HCT116 (cell line): ENCODE results near the gene PRKG1. TPM values are rescaled to one million over a fixed set of nuclear protein-coding genes. Genes with fewer than 3 reads are reported as not detected.

Experiments
- ATAC-seq: fragments of 200-7000 bp; cut with Tn5 transposase; 2 replicates; pipeline ENCODE4 v1.9.1; 2020; ENCODE audit warnings: mild to moderate bottlenecking, moderate library complexity
- BruUV-seq: library from RNA; stranded (reverse); fragments of 400-500 nt; replicated peaks from 2 replicates; lab custom pipeline; 2021; lab: Mats Ljungman, UMichigan
- CTCF ChIA-PET: fragments of 300-600 bp; sonication (Branson Sonifier 250); formaldehyde crosslinking; loops from one replicate; lab custom pipeline; 2021; ENCODE audit warnings: antibody characterized with exemption; lab: Charles Lee
- POLR2A ChIA-PET: fragments of 300-600, 350-600 bp; sonication (Branson Sonifier 250); formaldehyde crosslinking; loops from one replicate; lab custom pipeline; 2021; ENCODE audit warnings: antibody characterized with exemption; lab: Charles Lee
- RAD21 ChIA-PET, 2 experiments: fragments of 300-600 bp; sonication (Branson Sonifier 250); formaldehyde crosslinking; loops; one replicate each; lab custom pipeline; 2023; ENCODE audit warnings: low total read pairs in 2 of 2; ENCODE audit not compliant: uncharacterized antibody in 2 of 2, unreplicated experiment in 2 of 2, low non-redundant PET in 1 of 2; lab: Charles Lee
- DNase-seq: peaks from one replicate; pipeline ENCODE4 v3.0.0-alpha.2; 2010; ENCODE audit warnings: low read depth, low spot score
- H2AFZ ChIP-seq: fragments of 200-600 bp; shearing (Covaris generic), sonication (generic); 2 replicates; pipeline ENCODE4 v1.6.1; 2017; ENCODE audit warnings: low read depth, mixed run types, mixed read lengths, antibody characterized with exemption, low read length; ENCODE audit not compliant: poor library complexity, severe bottlenecking
- H3K27ac ChIP-seq: 2 replicates; pipeline ENCODE4 v1.5.1; 2012; ENCODE audit warnings: low read depth, low read length
- H3K27me3 ChIP-seq: fragments of 200-600 bp; sonication (generic); 2 replicates; pipeline ENCODE4 v1.6.1; 2016; ENCODE audit warnings: mixed run types, low read length, mixed read lengths; ENCODE audit not compliant: insufficient read depth
- H3K36me3 ChIP-seq, 2 experiments: fragments of 200-500 bp in 1 of 2; fragments of 200-600 bp in 1 of 2; sonication (Bioruptor generic) in 1 of 2; sonication (generic) in 1 of 2; 2 replicates each; pipeline versions ENCODE4 v1.5.1 to v1.6.1; 2014 to 2016; ENCODE audit warnings: low read length in 2 of 2, inconsistent platforms in 1 of 2, mixed read lengths in 1 of 2, mixed run types in 1 of 2; ENCODE audit not compliant: insufficient read depth in 2 of 2, control insufficient read depth in 1 of 2
- H3K4me1 ChIP-seq, 2 experiments: fragments of 200-600 bp in 1 of 2; sonication (generic) in 1 of 2; 2 replicates each; pipeline versions ENCODE4 v1.5.1 to v1.6.1; 2012 to 2017; ENCODE audit warnings: low read length in 2 of 2, inconsistent platforms in 1 of 2, mild to moderate bottlenecking in 1 of 2, mixed read lengths in 1 of 2, mixed run types in 1 of 2, moderate library complexity in 1 of 2; ENCODE audit not compliant: insufficient read depth in 2 of 2, control insufficient read depth in 1 of 2
- H3K4me2 ChIP-seq: fragments of 200-600 bp; sonication (generic); 2 replicates; pipeline ENCODE4 v1.6.1; 2017; ENCODE audit warnings: mixed run types, low read length, mixed read lengths
- H3K4me3 ChIP-seq, 2 experiments: fragments of 200-600 bp in 1 of 2; sonication (generic) in 1 of 2; replicated peaks in 1 of 2; 2 replicates each; pipeline ENCODE4 v1.5.1; 2011 to 2016; ENCODE audit warnings: low read length in 2 of 2, control low read depth in 1 of 2, low read depth in 1 of 2, mild to moderate bottlenecking in 1 of 2, mixed read lengths in 1 of 2, mixed run types in 1 of 2
- H3K79me2 ChIP-seq: fragments of 200-600 bp; sonication (generic); 2 replicates; pipeline ENCODE4 v1.6.1; 2017; ENCODE audit warnings: mild to moderate bottlenecking, mixed run types, low read length, moderate library complexity, mixed read lengths; ENCODE audit not compliant: insufficient read depth
- H3K9ac ChIP-seq: fragments of 200-600 bp; sonication (generic); 2 replicates; pipeline ENCODE4 v1.6.1; 2016; ENCODE audit warnings: low read length, mixed read lengths
- H3K9me2 ChIP-seq: fragments of 200-600 bp; sonication (generic), shearing (Covaris generic); 2 replicates; pipeline ENCODE4 v1.6.1; 2017; ENCODE audit warnings: mixed run types, mild to moderate bottlenecking, moderate library complexity; ENCODE audit not compliant: insufficient read depth
- H3K9me3 ChIP-seq, 2 experiments: fragments of 200-500 bp in 1 of 2; fragments of 200-600 bp in 1 of 2; sonication (Bioruptor generic) in 1 of 2; sonication (generic) in 1 of 2; 2 replicates each; pipeline ENCODE4 v1.6.1; 2014 to 2017; ENCODE audit warnings: low read length in 2 of 2, mixed read lengths in 2 of 2, inconsistent platforms in 1 of 2, low read depth in 1 of 2, mild to moderate bottlenecking in 1 of 2, mixed run types in 1 of 2, moderate library complexity in 1 of 2; ENCODE audit not compliant: control insufficient read depth in 1 of 2, insufficient read depth in 1 of 2
- H4K20me1 ChIP-seq: fragments of 200-600 bp; sonication (generic), shearing (Covaris generic); 2 replicates; pipeline ENCODE4 v1.6.1; 2017; ENCODE audit warnings: mixed run types, mild to moderate bottlenecking, moderate library complexity; ENCODE audit not compliant: insufficient read depth
- CEBPB ChIP-seq: IDR thresholded peaks from 2 replicates; pipeline ENCODE4 v1.6.1; 2012; ENCODE audit warnings: low read depth
- EZH2 ChIP-seq: fragments of 200-600 bp; sonication (generic); IDR thresholded peaks from 2 replicates; pipeline ENCODE4 v1.6.1; 2017; ENCODE audit warnings: antibody characterized with exemption, mixed run types
- EZH2phosphoT487 ChIP-seq: fragments of 200-600 bp; IDR thresholded peaks from 2 replicates; pipeline ENCODE4 v1.6.1; 2018; ENCODE audit warnings: antibody characterized with exemption, borderline replicate concordance
- JUND ChIP-seq: IDR thresholded peaks from 2 replicates; pipeline ENCODE4 v1.6.1; 2012
- POLR2A ChIP-seq: IDR thresholded peaks from 2 replicates; pipeline ENCODE4 v1.7.0; 2011; ENCODE audit warnings: borderline replicate concordance; ENCODE audit not compliant: insufficient read depth, insufficient read length; ENCODE audit errors: extremely low read depth
- POLR2AphosphoS5 ChIP-seq: IDR thresholded peaks from 2 replicates; pipeline ENCODE4 v1.6.1; 2011; ENCODE audit warnings: mild to moderate bottlenecking, low read depth, low read length, moderate library complexity
- SIN3A ChIP-seq: IDR thresholded peaks from 2 replicates; pipeline ENCODE4 v1.6.1; 2012; ENCODE audit warnings: low read depth
- SP1 ChIP-seq: IDR thresholded peaks from 2 replicates; pipeline ENCODE4 v1.6.1; 2012; ENCODE audit warnings: low read depth
- TCF7L2 ChIP-seq: IDR thresholded peaks from 2 replicates; pipeline ENCODE4 v1.7.0; 2011; ENCODE audit warnings: borderline replicate concordance, inconsistent platforms; ENCODE audit not compliant: insufficient read depth, insufficient read length; ENCODE audit errors: extremely low read depth
- ZFX ChIP-seq: fragments of 450-650 bp; IDR thresholded peaks from 2 replicates; pipeline ENCODE4 v1.6.1; 2017
- ZNF274 ChIP-seq: fragments of 200-500 bp; sonication (Bioruptor generic); IDR thresholded peaks from 2 replicates; pipeline ENCODE4 v1.6.1; 2014; ENCODE audit warnings: mild to moderate bottlenecking, low read depth, low read length, inconsistent platforms
- intact Hi-C: fragments of 100-400 bp; cut with micrococcal nuclease; formaldehyde crosslinking; loops from 2 replicates; pipeline ENCODE4 v1.10.0; 2022
- total RNA-seq: library from RNA; stranded (reverse); gene quantifications from one replicate; pipeline ENCODE4 v1.2.1, GENCODE V29; 2021; ENCODE audit not compliant: unreplicated experiment
- TF ChIP-seq, protein P1 (sequence below): IDR thresholded peaks from 2 replicates; pipeline ENCODE4 v1.6.1; 2012
- TF ChIP-seq, protein P2 (sequence below): IDR thresholded peaks from 2 replicates; pipeline ENCODE4 v1.6.1; 2012; ENCODE audit warnings: low read depth
- TF ChIP-seq, protein P3 (sequence below): IDR thresholded peaks from 2 replicates; pipeline ENCODE4 v1.6.1; 2011; ENCODE audit warnings: mild to moderate bottlenecking, low read length, moderate library complexity; ENCODE audit not compliant: insufficient replicate concordance; ENCODE audit errors: extremely low read depth
- TF ChIP-seq, protein P4 (sequence below): IDR thresholded peaks from 2 replicates; pipeline ENCODE4 v1.6.1; 2012
- TF ChIP-seq, protein P5 (sequence below), 3 experiments: fragments of 200-600 bp in 1 of 3; sonication (generic) in 1 of 3; IDR thresholded peaks in 2 of 3; conservative IDR thresholded peaks in 1 of 3; 2 replicates each; pipeline ENCODE4 v1.5.1; 2012 to 2017; ENCODE audit warnings: low read depth in 2 of 3, low read length in 2 of 3, antibody characterized with exemption in 1 of 3, borderline replicate concordance in 1 of 3, control low read depth in 1 of 3, mild to moderate bottlenecking in 1 of 3, mixed read lengths in 1 of 3, mixed run types in 1 of 3, moderate library complexity in 1 of 3; ENCODE audit not compliant: insufficient read depth in 1 of 3

PRKG1 gene
- total RNA-seq, 1 experiment from 2014 or later: 1.4 TPM

DNA sequence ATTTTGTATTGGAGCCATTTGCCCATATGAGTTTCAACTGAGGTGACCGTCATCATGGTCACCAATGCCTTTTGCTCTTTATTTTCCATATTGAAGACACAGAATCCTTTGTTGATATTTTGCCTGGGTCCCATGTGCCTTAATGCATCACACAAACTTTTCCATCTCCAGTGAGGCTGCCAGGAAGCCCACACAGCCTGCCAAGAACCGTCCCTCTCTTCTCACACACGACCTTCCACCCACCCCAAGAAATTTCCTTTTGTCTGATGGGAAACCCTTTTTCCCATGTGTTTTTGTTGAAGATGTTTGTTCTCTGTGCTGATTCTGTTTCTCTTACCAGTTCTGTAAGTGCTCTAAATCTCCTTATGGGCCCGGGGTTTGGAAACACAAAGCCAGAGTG is 456.3 kb downstream of the PRKG1 start:
- Histone ChIP-seq H4K20me1 (no peaks in the 10 kb centered on the region; the same call in 1 of the 2 replicates), H3K9me2 (no peaks in the 10 kb centered on the region), H3K9ac (no peak overlapping the region), H3K4me1 (no peaks in the 10 kb centered on the region), H3K79me2 (no peaks in the 10 kb centered on the region), H2AFZ (no peak overlapping the region), H3K27ac (no peak overlapping the region), H3K4me2 (no peak overlapping the region), H3K36me3 (no peaks in the 10 kb centered on the region), H3K9me3 (no peaks in the 10 kb centered on the region), H3K27me3 (peaks cover 18% of the 10 kb centered on the region), H3K4me3 (no peak overlapping the region)
- POLR2A ChIA-PET: no interaction called here
- DNase-seq (no peak), ATAC-seq (no peak)
- CTCF ChIA-PET: no interaction called here
- intact Hi-C loops: no loop called here
- TF ChIP-seq EZH2: no peak
- no peak for TF ChIP-seq POLR2A
- no peak for TF ChIP-seq JUND
- no peak for TF ChIP-seq ZNF274
- TF ChIP-seq EZH2phosphoT487: no peak
- no peak for TF ChIP-seq SP1
- TF ChIP-seq, protein P1, sequence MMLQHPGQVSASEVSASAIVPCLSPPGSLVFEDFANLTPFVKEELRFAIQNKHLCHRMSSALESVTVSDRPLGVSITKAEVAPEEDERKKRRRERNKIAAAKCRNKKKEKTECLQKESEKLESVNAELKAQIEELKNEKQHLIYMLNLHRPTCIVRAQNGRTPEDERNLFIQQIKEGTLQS: no peak
- TF ChIP-seq, protein P2, sequence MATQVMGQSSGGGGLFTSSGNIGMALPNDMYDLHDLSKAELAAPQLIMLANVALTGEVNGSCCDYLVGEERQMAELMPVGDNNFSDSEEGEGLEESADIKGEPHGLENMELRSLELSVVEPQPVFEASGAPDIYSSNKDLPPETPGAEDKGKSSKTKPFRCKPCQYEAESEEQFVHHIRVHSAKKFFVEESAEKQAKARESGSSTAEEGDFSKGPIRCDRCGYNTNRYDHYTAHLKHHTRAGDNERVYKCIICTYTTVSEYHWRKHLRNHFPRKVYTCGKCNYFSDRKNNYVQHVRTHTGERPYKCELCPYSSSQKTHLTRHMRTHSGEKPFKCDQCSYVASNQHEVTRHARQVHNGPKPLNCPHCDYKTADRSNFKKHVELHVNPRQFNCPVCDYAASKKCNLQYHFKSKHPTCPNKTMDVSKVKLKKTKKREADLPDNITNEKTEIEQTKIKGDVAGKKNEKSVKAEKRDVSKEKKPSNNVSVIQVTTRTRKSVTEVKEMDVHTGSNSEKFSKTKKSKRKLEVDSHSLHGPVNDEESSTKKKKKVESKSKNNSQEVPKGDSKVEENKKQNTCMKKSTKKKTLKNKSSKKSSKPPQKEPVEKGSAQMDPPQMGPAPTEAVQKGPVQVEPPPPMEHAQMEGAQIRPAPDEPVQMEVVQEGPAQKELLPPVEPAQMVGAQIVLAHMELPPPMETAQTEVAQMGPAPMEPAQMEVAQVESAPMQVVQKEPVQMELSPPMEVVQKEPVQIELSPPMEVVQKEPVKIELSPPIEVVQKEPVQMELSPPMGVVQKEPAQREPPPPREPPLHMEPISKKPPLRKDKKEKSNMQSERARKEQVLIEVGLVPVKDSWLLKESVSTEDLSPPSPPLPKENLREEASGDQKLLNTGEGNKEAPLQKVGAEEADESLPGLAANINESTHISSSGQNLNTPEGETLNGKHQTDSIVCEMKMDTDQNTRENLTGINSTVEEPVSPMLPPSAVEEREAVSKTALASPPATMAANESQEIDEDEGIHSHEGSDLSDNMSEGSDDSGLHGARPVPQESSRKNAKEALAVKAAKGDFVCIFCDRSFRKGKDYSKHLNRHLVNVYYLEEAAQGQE: no peak
- TF ChIP-seq, protein P3, sequence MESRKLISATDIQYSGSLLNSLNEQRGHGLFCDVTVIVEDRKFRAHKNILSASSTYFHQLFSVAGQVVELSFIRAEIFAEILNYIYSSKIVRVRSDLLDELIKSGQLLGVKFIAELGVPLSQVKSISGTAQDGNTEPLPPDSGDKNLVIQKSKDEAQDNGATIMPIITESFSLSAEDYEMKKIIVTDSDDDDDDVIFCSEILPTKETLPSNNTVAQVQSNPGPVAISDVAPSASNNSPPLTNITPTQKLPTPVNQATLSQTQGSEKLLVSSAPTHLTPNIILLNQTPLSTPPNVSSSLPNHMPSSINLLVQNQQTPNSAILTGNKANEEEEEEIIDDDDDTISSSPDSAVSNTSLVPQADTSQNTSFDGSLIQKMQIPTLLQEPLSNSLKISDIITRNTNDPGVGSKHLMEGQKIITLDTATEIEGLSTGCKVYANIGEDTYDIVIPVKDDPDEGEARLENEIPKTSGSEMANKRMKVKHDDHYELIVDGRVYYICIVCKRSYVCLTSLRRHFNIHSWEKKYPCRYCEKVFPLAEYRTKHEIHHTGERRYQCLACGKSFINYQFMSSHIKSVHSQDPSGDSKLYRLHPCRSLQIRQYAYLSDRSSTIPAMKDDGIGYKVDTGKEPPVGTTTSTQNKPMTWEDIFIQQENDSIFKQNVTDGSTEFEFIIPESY: no peak
- TF ChIP-seq, protein P4, sequence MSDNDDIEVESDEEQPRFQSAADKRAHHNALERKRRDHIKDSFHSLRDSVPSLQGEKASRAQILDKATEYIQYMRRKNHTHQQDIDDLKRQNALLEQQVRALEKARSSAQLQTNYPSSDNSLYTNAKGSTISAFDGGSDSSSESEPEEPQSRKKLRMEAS: no peak
- TF ChIP-seq TCF7L2: no peak
- TF ChIP-seq CEBPB: no peak
- no peak for TF ChIP-seq POLR2AphosphoS5
- no peak for TF ChIP-seq ZFX
- no peak for TF ChIP-seq SIN3A
- TF ChIP-seq, protein P5, sequence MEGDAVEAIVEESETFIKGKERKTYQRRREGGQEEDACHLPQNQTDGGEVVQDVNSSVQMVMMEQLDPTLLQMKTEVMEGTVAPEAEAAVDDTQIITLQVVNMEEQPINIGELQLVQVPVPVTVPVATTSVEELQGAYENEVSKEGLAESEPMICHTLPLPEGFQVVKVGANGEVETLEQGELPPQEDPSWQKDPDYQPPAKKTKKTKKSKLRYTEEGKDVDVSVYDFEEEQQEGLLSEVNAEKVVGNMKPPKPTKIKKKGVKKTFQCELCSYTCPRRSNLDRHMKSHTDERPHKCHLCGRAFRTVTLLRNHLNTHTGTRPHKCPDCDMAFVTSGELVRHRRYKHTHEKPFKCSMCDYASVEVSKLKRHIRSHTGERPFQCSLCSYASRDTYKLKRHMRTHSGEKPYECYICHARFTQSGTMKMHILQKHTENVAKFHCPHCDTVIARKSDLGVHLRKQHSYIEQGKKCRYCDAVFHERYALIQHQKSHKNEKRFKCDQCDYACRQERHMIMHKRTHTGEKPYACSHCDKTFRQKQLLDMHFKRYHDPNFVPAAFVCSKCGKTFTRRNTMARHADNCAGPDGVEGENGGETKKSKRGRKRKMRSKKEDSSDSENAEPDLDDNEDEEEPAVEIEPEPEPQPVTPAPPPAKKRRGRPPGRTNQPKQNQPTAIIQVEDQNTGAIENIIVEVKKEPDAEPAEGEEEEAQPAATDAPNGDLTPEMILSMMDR (IDR thresholded peaks at IDR 0.05 in 2 of 3, conservative IDR thresholded peaks at IDR 0.05 in 1 of 3; ENCODE audit: borderline replicate concordance in 1 of 3, insufficient read depth in 1 of 3, low read depth in 2 of 3, low read length in 2 of 3): no peak
- BruUV-seq: no TSS peak
- RAD21 ChIA-PET: no interaction called here
